Endothelial cell (in vitro differentiated cells): ENCODE results near the gene FAM168B. TPM values are rescaled to one million over a fixed set of nuclear protein-coding genes. Genes with fewer than 3 reads are reported as not detected.
A peak's percentile ranks its signal among the peaks of the same experiment; 100 is the strongest.

Experiments
- DNase-seq: peaks from one replicate; pipeline ENCODE4 v3.0.0; 2021; ENCODE audit warnings: low spot score
- H3K27ac Mint-ChIP-seq: one replicate; pipeline ENCODE4 v1.8.0; 2021; ENCODE audit warnings: mixed read lengths, inconsistent platforms; ENCODE audit not compliant: unreplicated experiment
- H3K27me3 Mint-ChIP-seq: one replicate; pipeline ENCODE4 v1.8.0; 2021; ENCODE audit warnings: mild to moderate bottlenecking, moderate library complexity, mixed read lengths, inconsistent platforms; ENCODE audit not compliant: unreplicated experiment
- H3K36me3 Mint-ChIP-seq: one replicate; pipeline ENCODE4 v1.8.0; 2021; ENCODE audit warnings: mild to moderate bottlenecking, low read depth, mixed read lengths, inconsistent platforms; ENCODE audit not compliant: unreplicated experiment
- H3K4me1 Mint-ChIP-seq: one replicate; pipeline ENCODE4 v1.8.0; 2021; ENCODE audit warnings: mild to moderate bottlenecking, mixed read lengths, inconsistent platforms; ENCODE audit not compliant: unreplicated experiment
- H3K4me3 Mint-ChIP-seq: one replicate; pipeline ENCODE4 v1.8.0; 2021; ENCODE audit warnings: mild to moderate bottlenecking, mixed read lengths, inconsistent platforms; ENCODE audit not compliant: unreplicated experiment
- H3K9me3 Mint-ChIP-seq: one replicate; pipeline ENCODE4 v1.8.0; 2021; ENCODE audit warnings: mixed read lengths, inconsistent platforms; ENCODE audit not compliant: unreplicated experiment
- CTCF ChIP-seq: fragments of 200-600 bp; sonication (generic); IDR thresholded peaks from one replicate; pipeline ENCODE4 v1.5.0; 2021; ENCODE audit warnings: antibody characterized with exemption; ENCODE audit not compliant: unreplicated experiment
- total RNA-seq: library from RNA; stranded (reverse); fragmentation: NEBNext Ultra II Directional; extraction: Animal tissue kit (Norgen Biotek cat#: 25700); gene quantifications from one replicate; pipeline ENCODE4 v1.2.1, GENCODE V29; 2021; ENCODE audit not compliant: unreplicated experiment

The FAM168B gene
- total RNA-seq, 1 donor from 2014 or later = 72.0 TPM

- Mint-ChIP-seq H3K36me3 (no peaks in the 10 kb centered on the region), H3K27me3 (peaks cover 4% of the 10 kb centered on the region), H3K4me1 (peaks cover 23% of the 10 kb centered on the region), H3K9me3 (no peaks in the 10 kb centered on the region), H3K27ac (peak overlapping the region; percentile 86), H3K4me3 (peak overlapping the region; percentile 99)
- no peak for TF ChIP-seq CTCF
- no peak for DNase-seq
Observed at GRCh38 chr2:131104487-131105155, 11.4 kb upstream of the FAM168B start.

GRCh38 chr2:131103165-131103564 lies 9.9 kb upstream of the FAM168B start:
- Mint-ChIP-seq H3K36me3 (no peaks in the 10 kb centered on the region), H3K4me3 (no peak overlapping the region), H3K4me1 (peaks cover 23% of the 10 kb centered on the region), H3K27ac (no peak overlapping the region), H3K27me3 (peaks cover 4% of the 10 kb centered on the region), H3K9me3 (no peaks in the 10 kb centered on the region)
- no peak for TF ChIP-seq CTCF
- no peak for DNase-seq

- no peaks in the 10 kb centered on the region for H3K36me3 Mint-ChIP-seq
- no peaks in the 10 kb centered on the region for H3K9me3 Mint-ChIP-seq
- H3K4me3 Mint-ChIP-seq = peak overlapping the region; percentile 96
- peaks cover 3% of the 10 kb centered on the region for H3K4me1 Mint-ChIP-seq
- TF ChIP-seq CTCF = no peak
- no peak for DNase-seq
- peaks cover 5% of the 10 kb centered on the region for H3K27me3 Mint-ChIP-seq
- peak overlapping the region; percentile 93 for H3K27ac Mint-ChIP-seq
Observed at GRCh38 chr2:131094463-131095281, 1.4 kb upstream of the FAM168B start.

- Mint-ChIP-seq H3K36me3 (no peaks in the 10 kb centered on the region), H3K27me3 (peaks cover 5% of the 10 kb centered on the region), H3K4me3 (peak overlapping the region; percentile 96), H3K4me1 (peaks cover 3% of the 10 kb centered on the region), H3K9me3 (no peaks in the 10 kb centered on the region), H3K27ac (peak overlapping the region; percentile 93)
- DNase-seq = no peak
- TF ChIP-seq CTCF = no peak
Observed at GRCh38 chr2:131093696-131094462, 619 bp upstream of the FAM168B start.
